H1 (cell line): ENCODE measurements around the gene DDX23. TPM values are rescaled to one million over a fixed set of nuclear protein-coding genes. Genes with fewer than 3 reads are reported as not detected.

Source experiments
- CTCF ChIA-PET: fragments of 300-600 bp; sonication (Branson Sonifier 250); formaldehyde crosslinking; loops from one replicate; lab custom pipeline; 2021; ENCODE audit not compliant: partially characterized antibody; lab: Charles Lee
- POLR2A ChIA-PET: fragments of 300-600 bp; sonication (Branson Sonifier 250); formaldehyde crosslinking; loops from one replicate; lab custom pipeline; 2021; ENCODE audit warnings: inconsistent platforms; ENCODE audit not compliant: partially characterized antibody; lab: Charles Lee
- DNase-seq, 2 experiments: peaks; one replicate each; pipeline versions ENCODE4 v3.0.0 to v3.0.0-alpha.2; 2010 to 2022; ENCODE audit warnings: low spot score in 2 of 2, low read depth in 1 of 2, mixed read lengths in 1 of 2
- FAIRE-seq: peaks from 2 replicates; lab custom pipeline; 2011; peaks lifted over from hg19 to GRCh38; lab: Jason Lieb, UNC
- H2AFZ ChIP-seq: 2 replicates; pipeline ENCODE4 v1.8.1; 2012; ENCODE audit warnings: low read length, inconsistent platforms
- H2AK5ac ChIP-seq: 2 replicates; pipeline ENCODE4 v1.6.1; 2013; ENCODE audit warnings: low read depth, low read length
- H2BK120ac ChIP-seq: replicated peaks from 2 replicates; pipeline ENCODE3; 2013; ENCODE audit warnings: low read depth, low read length, inconsistent platforms
- H2BK12ac ChIP-seq: 2 replicates; pipeline ENCODE4 v1.6.1; 2013; ENCODE audit warnings: low read depth, low read length
- H2BK15ac ChIP-seq: 2 replicates; pipeline ENCODE4 v1.6.1; 2013; ENCODE audit warnings: low read length
- H2BK20ac ChIP-seq: 2 replicates; pipeline ENCODE4 v1.6.1; 2013; ENCODE audit warnings: low read length
- H2BK5ac ChIP-seq: 2 replicates; pipeline ENCODE4 v1.6.1; 2013; ENCODE audit warnings: low read depth, low read length
- H3K14ac ChIP-seq: 2 replicates; pipeline ENCODE4 v1.6.1; 2013; ENCODE audit warnings: inconsistent platforms; ENCODE audit not compliant: insufficient read length
- H3K18ac ChIP-seq: 2 replicates; pipeline ENCODE4 v1.6.1; 2013; ENCODE audit warnings: low read length; ENCODE audit errors: extremely low read depth
- H3K23ac ChIP-seq: 2 replicates; pipeline ENCODE4 v1.6.1; 2013; ENCODE audit warnings: inconsistent platforms; ENCODE audit not compliant: insufficient read length
- H3K23me2 ChIP-seq: 2 replicates; pipeline ENCODE4 v1.6.1; 2013; ENCODE audit warnings: low read depth, low read length
- H3K27ac ChIP-seq: 2 replicates; pipeline ENCODE4 v1.6.1; 2011; ENCODE audit warnings: low read depth, low read length, inconsistent platforms
- H3K27me3 ChIP-seq, 4 experiments: replicated peaks in 1 of 4; 1 replicate in 1 of 4; 2 replicates in 3 of 4; pipeline versions ENCODE4 v1.6.1 to v1.8.1; 2011 to 2013; ENCODE audit warnings: low read length in 3 of 4, mild to moderate bottlenecking in 3 of 4, inconsistent platforms in 2 of 4, mixed read lengths in 2 of 4, moderate library complexity in 1 of 4; ENCODE audit not compliant: control insufficient read depth in 3 of 4, insufficient read depth in 3 of 4; ENCODE audit errors: extremely low read depth in 1 of 4
- H3K36me3 ChIP-seq, 4 experiments: 2 replicates each; pipeline versions ENCODE4 v1.6.1 to v1.8.1; 2011 to 2013; ENCODE audit warnings: mild to moderate bottlenecking in 4 of 4, low read length in 3 of 4, moderate library complexity in 2 of 4, control low read depth in 1 of 4, inconsistent platforms in 1 of 4; ENCODE audit not compliant: insufficient read depth in 4 of 4, control insufficient read depth in 2 of 4
- H3K4ac ChIP-seq: replicated peaks from 2 replicates; pipeline ENCODE3; 2013; ENCODE audit warnings: low read length, low read depth, mixed read lengths, inconsistent platforms; ENCODE audit not compliant: insufficient read length
- H3K4me1 ChIP-seq, 4 experiments: replicated peaks in 1 of 4; 1 replicate in 1 of 4; 2 replicates in 3 of 4; pipeline versions ENCODE4 v1.6.1 to v1.8.1; 2011 to 2013; ENCODE audit warnings: low read length in 3 of 4, inconsistent platforms in 2 of 4, mixed read lengths in 1 of 4; ENCODE audit not compliant: insufficient read depth in 4 of 4, control insufficient read depth in 3 of 4
- H3K4me2 ChIP-seq, 2 experiments: 2 replicates each; pipeline versions ENCODE4 v1.6.1 to v1.8.1; 2011 to 2013; ENCODE audit warnings: low read depth in 2 of 2, low read length in 2 of 2, control low read depth in 1 of 2, inconsistent platforms in 1 of 2, mild to moderate bottlenecking in 1 of 2; ENCODE audit not compliant: insufficient read depth in 1 of 2
- H3K4me3 ChIP-seq, 4 experiments: fragments of 200-600, 300-600 bp in 1 of 4; sonication (generic), shearing (Covaris generic), sonication (Bioruptor Twin) in 1 of 4; 2 replicates each; pipeline versions ENCODE4 v1.5.1 to v1.8.1; 2011 to 2016; ENCODE audit warnings: low read length in 4 of 4, low read depth in 3 of 4, control low read depth in 2 of 4, inconsistent platforms in 2 of 4, mild to moderate bottlenecking in 2 of 4, mixed read lengths in 1 of 4, moderate library complexity in 1 of 4; ENCODE audit not compliant: insufficient read depth in 2 of 4; ENCODE audit errors: extremely low read depth in 1 of 4
- H3K56ac ChIP-seq: replicated peaks from 2 replicates; pipeline ENCODE3; 2013; ENCODE audit warnings: low read depth, mild to moderate bottlenecking, mixed read lengths, low read length, inconsistent platforms; ENCODE audit not compliant: insufficient read length
- H3K79me1 ChIP-seq: 2 replicates; pipeline ENCODE4 v1.6.1; 2013; ENCODE audit warnings: low read depth, low read length, control low read depth
- H3K79me2 ChIP-seq, 2 experiments: 2 replicates each; pipeline versions ENCODE4 v1.6.1 to v1.8.1; 2012 to 2013; ENCODE audit warnings: low read length in 2 of 2, mild to moderate bottlenecking in 2 of 2, inconsistent platforms in 1 of 2; ENCODE audit not compliant: insufficient read depth in 2 of 2, control insufficient read depth in 1 of 2
- H3K9ac ChIP-seq, 4 experiments: replicated peaks in 1 of 4; 1 replicate in 1 of 4; 2 replicates in 3 of 4; pipeline versions ENCODE4 v1.6.1 to v1.8.1; 2011 to 2013; ENCODE audit warnings: low read depth in 3 of 4, low read length in 3 of 4, control low read depth in 2 of 4, mild to moderate bottlenecking in 2 of 4, moderate library complexity in 2 of 4, inconsistent platforms in 1 of 4; ENCODE audit errors: extremely low read depth in 1 of 4
- H3K9me3 ChIP-seq, 2 experiments: 2 replicates each; pipeline versions ENCODE4 v1.6.1 to v1.8.1; 2012 to 2013; ENCODE audit warnings: mild to moderate bottlenecking in 2 of 2, moderate library complexity in 2 of 2, control low read depth in 1 of 2, inconsistent platforms in 1 of 2, low read depth in 1 of 2, low read length in 1 of 2, mixed read lengths in 1 of 2; ENCODE audit not compliant: insufficient read depth in 2 of 2
- H4K20me1 ChIP-seq, 2 experiments: replicated peaks in 1 of 2; 2 replicates each; pipeline versions ENCODE3 to v1.8.1; 2011 to 2013; ENCODE audit warnings: inconsistent platforms in 2 of 2, low read length in 2 of 2, mild to moderate bottlenecking in 1 of 2; ENCODE audit not compliant: insufficient read depth in 2 of 2, control insufficient read depth in 1 of 2
- H4K5ac ChIP-seq: 2 replicates; pipeline ENCODE4 v1.6.1; 2013; ENCODE audit warnings: low read length, low read depth, mixed read lengths, inconsistent platforms; ENCODE audit not compliant: insufficient read length
- H4K8ac ChIP-seq: 2 replicates; pipeline ENCODE4 v1.8.0; 2013; ENCODE audit warnings: mild to moderate bottlenecking, moderate library complexity, low read length, inconsistent platforms; ENCODE audit not compliant: insufficient read depth; ENCODE audit errors: extremely low read depth
- H4K91ac ChIP-seq: replicated peaks from 2 replicates; pipeline ENCODE3; 2013; ENCODE audit warnings: low read length, mixed read lengths, inconsistent platforms; ENCODE audit not compliant: insufficient read length
- BACH1 ChIP-seq: IDR thresholded peaks from 2 replicates; pipeline ENCODE4 v1.6.1; 2012; ENCODE audit warnings: low read length, improper control_type of control experiment
- EGR1 ChIP-seq: IDR thresholded peaks from 2 replicates; pipeline ENCODE4 v1.6.1; 2011; ENCODE audit warnings: low read depth, low read length, borderline replicate concordance
- KDM4A ChIP-seq: IDR thresholded peaks from one replicate; pipeline ENCODE4 v1.7.1; 2012; ENCODE audit warnings: low read depth, mild to moderate bottlenecking, moderate library complexity, low read length, inconsistent platforms; ENCODE audit not compliant: severe bottlenecking
- KDM5A ChIP-seq: fragments of 200-600 bp; IDR thresholded peaks from 2 replicates; pipeline ENCODE4 v1.7.1; 2012; ENCODE audit warnings: mild to moderate bottlenecking, low read length, inconsistent platforms, mixed read lengths
- MAFK ChIP-seq: IDR thresholded peaks from 2 replicates; pipeline ENCODE4 v1.6.1; 2012; ENCODE audit warnings: low read depth, mild to moderate bottlenecking, improper control_type of control experiment, low read length
- RFX5 ChIP-seq: IDR thresholded peaks from 2 replicates; pipeline ENCODE4 v1.6.1; 2011; ENCODE audit warnings: low read depth, low read length, improper control_type of control experiment, borderline replicate concordance
- RXRA ChIP-seq: IDR thresholded peaks from 2 replicates; pipeline ENCODE4 v1.6.1; 2011; ENCODE audit warnings: low read depth, mild to moderate bottlenecking, low read length, moderate library complexity; ENCODE audit not compliant: insufficient read depth
- SP4 ChIP-seq: IDR thresholded peaks from 2 replicates; pipeline ENCODE4 v1.6.1; 2012; ENCODE audit warnings: low read length, inconsistent platforms
- SUZ12 ChIP-seq: fragments of 200-600 bp; sonication (generic); IDR thresholded peaks from 2 replicates; pipeline ENCODE4 v1.6.1; 2012; ENCODE audit warnings: mild to moderate bottlenecking, inconsistent platforms, low read length, moderate library complexity, mixed read lengths
- TAF1 ChIP-seq: IDR thresholded peaks from 2 replicates; pipeline ENCODE4 v1.6.1; 2011; ENCODE audit warnings: mild to moderate bottlenecking, low read depth, low read length
- TCF12 ChIP-seq: IDR thresholded peaks from 2 replicates; pipeline ENCODE4 v1.6.1; 2011; ENCODE audit warnings: low read depth, mild to moderate bottlenecking, low read length
- YY1 ChIP-seq: IDR thresholded peaks from 2 replicates; pipeline ENCODE4 v1.6.1; 2011; ENCODE audit warnings: low read depth, mild to moderate bottlenecking, low read length
- WGBS, 2 experiments: shearing (Covaris generic) in 1 of 2; methylation state at CpG; one replicate each; pipeline versions ENCODE4 v1.1.6 to v1.1.7; 2013 to 2015; ENCODE audit warnings: low lambda C conversion rate in 2 of 2, mixed read lengths in 2 of 2, inconsistent platforms in 1 of 2, low coverage in 1 of 2, missing lambda C conversion rate in 1 of 2; ENCODE audit not compliant: insufficient replicate concordance in 2 of 2, insufficient coverage in 1 of 2, insufficient read length in 1 of 2; ENCODE audit errors: extremely low coverage in 1 of 2, missing lambda C conversion rate in 1 of 2; 5-methylcytosine and 5-hydroxymethylcytosine counted together
- polyA plus RNA-seq, 7 experiments: library from polyadenylated mRNA; depleted of rRNA in 3 of 7; stranded (reverse) in 5 of 7; unstranded in 2 of 7; fragments of >200 nt in 5 of 7; fragments of 200-250 nt in 2 of 7; gene quantifications; 1 replicate in 5 of 7; 2 replicates in 1 of 7; 4 replicates in 1 of 7; pipeline versions ENCODE4 v1.2.1 to v1.2.3, GENCODE V29; 2011 to 2013; ENCODE audit warnings: missing spikeins in 2 of 7, mixed read lengths in 2 of 7
- total RNA-seq: library from RNA; stranded (reverse); fragmentation: NEBNext Ultra II Directional; extraction: Animal tissue kit (Norgen Biotek cat#: 25700); gene quantifications from 2 replicates; pipeline ENCODE4 v1.2.1, GENCODE V29; 2021

The DDX23 gene
- total and polyA plus RNA-seq, 2 of the 8 experiments (the other 6 are each of a cell fraction or from before 2014, with no cell fraction given) = 43.5 to 107 TPM

- peaks cover 3 to 17% (median 11%) of the 10 kb centered on the region in 4 experiments for H3K27me3 ChIP-seq
- no peak overlapping the region for H3K14ac ChIP-seq
- no peak overlapping the region for H2AFZ ChIP-seq
- no peak overlapping the region for H3K18ac ChIP-seq
- CTCF ChIA-PET = interaction anchor here (1.1 to 10.1 kb wide), 4 partner anchors 6 to 80 kb away, joined by 3 to 121 read pairs (median 6); partner anchors contain the start of gene CACNB3
- H2BK12ac ChIP-seq = no peak overlapping the region
- DNase-seq (no peak), FAIRE-seq (no peak)
- H2BK15ac ChIP-seq = no peak overlapping the region
- H3K56ac ChIP-seq = no peak overlapping the region
- H3K4me1 ChIP-seq = peaks cover 0 to 15% (median 11%) of the 10 kb centered on the region in 4 experiments; a peak in 6 of 7 replicates
- peaks cover 0 to 3% of the 10 kb centered on the region in 2 experiments for H4K20me1 ChIP-seq
- H2BK5ac ChIP-seq = no peak overlapping the region
- no peaks in the 10 kb centered on the region for H3K9me3 ChIP-seq
- TF ChIP-seq YY1 (no peak), TAF1 (no peak), KDM4A (no peak), BACH1 (no peak), TCF12 (no peak), SUZ12 (no peak), KDM5A (no peak), EGR1 (no peak), RFX5 (no peak), MAFK (no peak), RXRA (no peak), SP4 (no peak)
- H3K4ac ChIP-seq = no peak overlapping the region
- peaks cover 0 to 7% (median 1%) of the 10 kb centered on the region in 4 experiments; a peak in 3 of 8 replicates for H3K36me3 ChIP-seq
- H3K27ac ChIP-seq = no peak overlapping the region
- H3K79me2 ChIP-seq = no peaks in the 10 kb centered on the region
- no peaks in the 10 kb centered on the region for H3K79me1 ChIP-seq
- no peak overlapping the region for H4K5ac ChIP-seq
- H4K91ac ChIP-seq = no peak overlapping the region
- peaks cover 13% of the 10 kb centered on the region for H3K23me2 ChIP-seq
- no peak overlapping the region for H3K23ac ChIP-seq
- 86% methylated on average over 2 of the region's 2 CpGs; no CpG with 5 or more reads in 1 of the 2 experiments for WGBS, 2 experiments
- H3K4me3 ChIP-seq = no peak overlapping the region
- H2BK120ac ChIP-seq = no peak overlapping the region
- no peak overlapping the region for H4K8ac ChIP-seq
- H3K4me2 ChIP-seq = no peak overlapping the region
- no peak overlapping the region for H2AK5ac ChIP-seq
- POLR2A ChIA-PET = interaction anchor here (0.6 to 7.6 kb wide), 7 partner anchors 9 to 42 kb away, joined by 3 to 47 read pairs (median 4); partner anchors contain the start of gene RND1
- H3K9ac ChIP-seq = no peak overlapping the region
- no peak overlapping the region for H2BK20ac ChIP-seq
These were observed 29.3 kb downstream of the DDX23 start for GRCh38 chr12:48822711-48823110.
